Hematopoietic multipotent progenitor cell treated with erythropoietin and hydrocortisone succinate and interleukin-3 and kit ligand, for 17 days (in vitro differentiated cells): ENCODE results near the gene CSF1R.

ENCODE experiments used
- DNase-seq: peaks from one replicate; pipeline ENCODE4 v3.0.0-alpha.2; 2015; ENCODE audit warnings: low spot score

The CSF1R gene

DNA sequence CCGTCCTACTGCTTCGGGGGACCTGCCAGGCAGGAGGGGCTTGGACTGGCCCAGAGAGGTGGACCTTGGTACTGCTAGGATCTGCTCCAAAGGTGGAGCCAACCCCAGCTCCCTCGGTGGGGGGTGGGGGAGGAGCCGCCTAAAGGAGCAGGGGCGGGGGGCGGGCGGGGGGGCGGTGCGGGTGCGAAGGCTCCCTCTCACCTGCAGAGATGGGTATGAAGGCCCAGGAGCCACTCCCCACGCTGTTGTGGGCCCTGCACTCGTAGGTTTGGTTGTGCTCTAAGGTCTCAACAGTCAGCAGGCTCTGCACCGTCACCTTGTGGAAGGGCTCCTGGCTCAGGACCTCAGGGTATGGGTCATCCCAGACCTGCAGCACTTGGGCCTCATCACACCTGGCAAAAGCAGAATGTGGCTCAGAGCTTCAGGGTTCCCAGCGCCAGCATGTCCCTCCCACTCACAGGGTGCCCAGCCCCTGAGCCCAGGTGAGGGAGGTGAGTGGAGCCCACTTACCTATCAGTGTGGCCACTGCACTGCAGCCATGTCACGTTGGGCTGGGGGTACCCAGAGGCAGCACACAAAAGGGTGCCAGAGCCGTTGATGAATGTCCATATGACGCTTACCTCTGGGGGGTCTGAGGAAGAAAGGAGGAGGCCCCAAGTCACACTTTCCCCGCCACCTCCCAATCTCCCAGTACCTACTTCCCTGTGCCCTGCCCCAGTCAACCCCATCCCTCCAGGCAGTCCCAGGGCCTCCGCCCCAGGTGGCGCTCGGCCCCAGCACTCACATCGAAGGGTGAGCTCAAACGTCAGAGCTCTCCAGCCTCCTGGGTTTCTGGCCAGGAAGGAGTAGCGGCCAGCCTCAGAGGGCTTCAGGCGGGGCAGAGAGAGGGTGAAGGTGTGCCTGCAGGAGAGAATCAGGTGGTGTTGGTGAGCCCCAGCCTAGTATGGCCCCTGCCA lies 16.4 kb downstream of the CSF1R start:
- no peak for DNase-seq

GRCh38 chr5:150068961-150069645 lies 17.3 kb downstream of the CSF1R start:
- DNase-seq, result no peak

DNA sequence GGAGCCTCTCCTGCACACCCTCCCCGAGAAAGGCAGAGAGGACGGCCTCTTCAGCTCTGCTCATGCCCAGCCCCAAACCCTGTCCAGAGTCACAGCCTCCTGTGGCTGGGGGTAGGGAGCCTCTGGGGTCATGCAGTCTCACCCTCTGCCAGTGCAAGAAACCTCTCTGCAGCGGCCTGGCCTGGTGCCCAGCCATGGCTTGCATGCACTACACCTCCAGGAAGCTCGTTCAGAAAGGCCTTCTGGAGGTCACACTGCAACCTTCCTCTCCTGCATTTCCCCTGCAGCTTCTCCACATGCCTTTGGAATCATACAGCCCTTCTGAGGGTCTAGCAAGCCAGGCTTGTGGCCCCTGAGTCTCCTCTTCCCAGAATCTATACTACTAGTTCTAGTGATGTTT lies 17.9 kb downstream of the CSF1R start:
- no peak for DNase-seq

DNA sequence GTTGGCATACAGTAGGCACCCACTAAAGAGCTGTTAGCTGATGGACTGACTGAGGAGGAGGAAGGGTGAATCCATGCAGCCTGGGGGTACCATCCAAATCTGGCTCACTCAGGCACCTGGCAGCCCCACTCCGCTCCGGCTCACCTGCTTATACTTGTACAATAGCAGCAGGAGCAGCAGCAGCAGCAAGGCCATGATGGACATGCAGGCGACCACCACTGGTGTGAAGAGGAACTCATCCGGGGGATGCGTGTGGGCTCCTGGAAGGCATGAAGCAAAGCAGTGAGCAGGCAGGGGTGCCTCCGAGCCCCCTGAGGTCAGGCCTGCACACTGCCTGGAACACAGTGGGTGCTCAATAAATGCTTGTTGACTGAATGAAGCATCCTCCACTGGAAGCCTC lies 18.3 kb downstream of the CSF1R start:
- no peak for DNase-seq

DNA sequence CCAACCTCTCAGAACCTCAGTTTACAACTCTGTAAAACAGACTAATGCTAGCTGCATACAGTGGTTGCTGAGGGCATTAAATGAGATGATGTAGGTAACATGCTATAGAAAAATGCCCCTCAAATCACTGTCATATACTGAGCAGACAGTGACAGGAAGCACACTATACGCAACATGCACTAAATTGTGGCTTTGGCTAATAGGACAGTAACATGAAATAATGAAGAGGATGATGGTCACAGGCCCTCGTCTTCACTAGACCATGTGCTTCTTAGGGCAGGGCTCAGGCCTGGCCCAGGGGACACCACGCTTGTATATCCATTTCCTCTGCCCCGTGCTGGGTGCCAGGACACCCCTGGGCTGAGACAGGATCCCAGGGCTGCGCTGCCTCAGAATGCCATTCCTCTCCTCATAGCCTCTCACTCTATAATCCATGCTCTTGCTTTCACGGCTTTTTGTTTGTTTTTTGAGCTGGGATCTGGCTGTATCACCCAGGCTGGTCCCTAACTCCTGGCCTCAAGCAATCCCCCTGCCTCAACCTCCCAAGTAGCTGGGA lies 18.9 kb downstream of the CSF1R start:
- no peak for DNase-seq

DNA sequence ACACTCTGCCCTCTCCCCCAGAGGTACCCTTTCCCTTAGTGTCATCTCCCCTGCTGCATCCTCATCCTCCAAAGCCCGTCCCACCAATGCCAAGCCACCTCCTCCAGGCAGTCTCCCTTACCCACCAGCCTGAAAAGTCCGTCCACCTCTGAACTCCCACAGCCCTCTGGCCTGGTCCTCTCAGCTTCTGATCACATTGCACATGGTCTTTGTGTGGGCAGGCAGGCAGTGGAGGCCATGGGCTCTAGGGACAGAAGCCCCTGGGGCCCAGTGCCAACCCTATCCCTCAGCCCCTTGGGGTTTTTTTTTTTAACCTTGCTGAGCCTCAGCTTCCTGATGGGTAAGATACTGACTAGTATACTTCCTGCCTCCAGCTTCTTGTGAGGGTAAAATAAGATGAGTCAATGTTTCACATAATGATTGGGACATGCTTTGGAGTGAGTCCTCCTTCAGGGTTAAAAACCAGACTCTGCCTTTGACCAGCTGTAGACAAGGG lies 19.4 kb downstream of the CSF1R start:
- DNase-seq, result no peak

GRCh38 chr5:150066436-150066835 lies 19.9 kb downstream of the CSF1R start:
- no peak for DNase-seq

DNA sequence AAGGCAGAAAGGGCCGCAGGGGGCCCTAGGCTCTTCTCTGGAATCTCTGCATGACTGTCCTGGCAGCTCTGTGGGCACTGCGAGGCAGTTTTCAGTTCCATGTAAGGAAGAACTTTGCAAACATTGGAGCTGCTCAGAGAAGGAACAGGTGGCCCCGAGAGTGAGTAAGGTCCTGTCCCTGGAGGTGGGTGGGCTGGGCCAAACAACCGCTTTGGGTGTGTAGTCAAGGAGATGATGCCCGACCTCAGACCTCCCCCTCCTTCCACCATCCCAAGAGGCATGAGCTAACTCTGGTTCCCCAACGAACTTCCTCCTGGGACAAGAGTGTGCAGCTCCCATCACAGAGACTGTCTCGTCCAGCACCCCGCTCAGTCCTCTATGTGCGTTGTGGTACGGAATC lies 20.5 kb downstream of the CSF1R start:
- DNase-seq, result no peak

GRCh38 chr5:150065346-150065745 lies 21.0 kb downstream of the CSF1R start:
- DNase-seq, result no peak

GRCh38 chr5:150064681-150065220 lies 21.6 kb downstream of the CSF1R start:
- DNase-seq, result no peak

DNA sequence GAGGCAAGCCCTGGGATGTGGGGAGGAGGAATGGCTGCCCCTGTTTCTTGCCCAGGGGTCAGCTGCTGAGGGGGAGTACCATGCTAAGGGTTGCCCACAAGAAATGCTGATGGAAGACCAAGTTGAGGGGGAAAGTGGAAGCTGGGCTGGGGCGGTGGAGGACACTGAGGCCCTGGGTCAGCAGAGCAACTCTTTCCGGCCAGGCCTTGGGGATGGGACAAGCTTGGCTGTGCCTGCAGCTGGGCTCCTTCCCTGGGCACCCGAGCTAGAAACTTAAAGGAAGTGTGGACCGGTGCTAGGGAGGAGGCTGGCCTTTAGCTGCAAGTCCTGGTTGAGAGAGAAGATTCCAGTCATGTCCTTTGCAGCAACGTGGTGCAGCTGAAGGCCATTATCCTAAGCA lies 22.7 kb downstream of the CSF1R start:
- no peak for DNase-seq

DNA sequence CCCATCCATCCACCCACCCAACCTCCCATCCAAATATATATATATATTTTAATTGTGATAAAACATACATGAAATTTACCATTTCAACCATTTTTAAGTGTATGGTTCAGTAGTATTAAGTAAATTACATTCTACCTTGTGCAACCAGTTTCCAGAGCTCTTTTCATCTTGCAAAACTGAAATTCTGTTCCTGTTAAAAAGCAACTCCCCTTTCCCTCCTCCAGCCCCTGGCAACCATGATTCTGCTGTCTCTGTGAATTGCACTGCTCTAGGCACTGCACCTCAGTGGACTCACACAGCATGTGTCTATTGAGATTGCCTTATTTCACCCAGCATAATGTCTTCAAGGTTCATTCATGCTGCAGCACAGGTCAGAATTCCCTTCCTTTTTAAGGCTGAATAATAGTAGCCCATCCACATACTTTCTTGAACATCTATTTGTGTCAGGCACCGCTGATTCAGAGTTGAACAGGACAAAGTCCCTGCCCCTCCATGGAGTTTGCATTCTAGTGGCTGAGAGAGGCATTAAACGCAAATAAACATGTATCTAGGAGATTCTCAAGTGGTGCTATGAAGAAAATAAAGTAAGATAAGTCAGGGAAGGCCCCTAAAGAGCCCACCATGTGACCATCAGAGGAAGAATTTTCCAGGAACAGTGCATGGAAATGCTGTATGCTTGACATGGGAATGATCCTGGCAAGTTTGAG lies 24.0 kb downstream of the CSF1R start:
- DNase-seq, result no peak

GRCh38 chr5:150061538-150061995 lies 24.8 kb downstream of the CSF1R start:
- no peak for DNase-seq

DNA sequence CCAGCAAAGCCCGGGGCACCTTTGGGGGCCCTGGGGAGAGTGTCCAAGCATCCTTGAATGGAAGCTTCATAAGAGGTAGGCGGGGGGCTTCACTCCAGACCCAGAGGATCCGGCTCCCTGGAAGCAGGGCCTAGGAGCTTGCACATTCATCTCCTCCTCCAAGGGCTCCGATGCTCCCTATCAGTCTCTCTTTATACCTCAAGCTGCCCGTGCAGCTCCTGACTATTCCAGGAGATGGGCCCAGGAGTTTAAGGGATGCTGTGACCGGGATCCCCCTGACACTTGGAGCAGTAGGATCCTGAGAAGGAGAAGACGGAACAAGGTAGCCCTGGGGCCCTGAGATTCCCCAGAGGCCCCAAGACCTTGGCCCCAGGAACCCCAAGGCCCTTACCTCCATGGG lies 25.9 kb downstream of the CSF1R start:
- no peak for DNase-seq

DNA sequence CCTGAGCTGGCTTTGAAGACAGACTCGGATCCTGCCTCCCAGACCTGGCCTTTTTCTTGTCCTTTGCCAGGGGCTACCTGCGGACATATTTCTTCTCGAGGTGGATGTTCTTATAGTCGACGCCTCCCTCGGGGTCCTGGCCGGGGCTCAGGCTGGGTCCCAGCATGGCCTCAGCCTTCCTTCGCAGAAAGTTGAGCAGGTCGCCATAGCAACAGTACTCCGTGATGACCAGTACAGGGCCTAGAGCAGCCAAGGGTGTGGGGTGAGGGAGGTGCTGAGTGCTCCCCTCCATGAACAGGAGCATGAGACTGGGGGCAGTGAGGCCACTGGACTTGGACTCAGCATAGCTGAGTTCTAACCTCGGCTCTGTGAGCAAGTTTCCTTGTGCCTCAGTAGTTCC lies 26.7 kb downstream of the CSF1R start:
- no peak for DNase-seq

GRCh38 chr5:150058480-150059126 lies 27.8 kb downstream of the CSF1R start:
- no peak for DNase-seq

DNA sequence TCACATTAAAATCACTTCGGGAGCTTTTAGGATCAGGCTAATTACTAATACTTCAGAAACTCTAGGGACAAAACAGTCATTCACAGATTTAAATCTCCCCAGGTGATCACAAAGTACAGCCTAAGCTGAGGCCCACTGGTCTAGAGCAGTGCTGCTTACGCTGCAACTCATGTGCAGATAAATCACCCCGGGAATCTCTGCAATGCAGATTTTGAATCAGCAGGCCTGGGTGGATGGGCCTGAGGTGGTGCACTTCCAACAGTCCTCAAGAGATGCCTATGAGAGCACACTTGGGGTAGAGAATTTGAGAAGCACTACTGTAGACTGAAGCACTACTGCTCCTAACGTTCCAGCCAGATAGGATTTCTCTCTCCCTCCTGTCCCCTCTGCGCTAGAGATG lies 28.4 kb downstream of the CSF1R start:
- no peak for DNase-seq

- no peak for DNase-seq
Measured at GRCh38 chr5:150057511-150057910, 28.8 kb downstream of the CSF1R start.

DNA sequence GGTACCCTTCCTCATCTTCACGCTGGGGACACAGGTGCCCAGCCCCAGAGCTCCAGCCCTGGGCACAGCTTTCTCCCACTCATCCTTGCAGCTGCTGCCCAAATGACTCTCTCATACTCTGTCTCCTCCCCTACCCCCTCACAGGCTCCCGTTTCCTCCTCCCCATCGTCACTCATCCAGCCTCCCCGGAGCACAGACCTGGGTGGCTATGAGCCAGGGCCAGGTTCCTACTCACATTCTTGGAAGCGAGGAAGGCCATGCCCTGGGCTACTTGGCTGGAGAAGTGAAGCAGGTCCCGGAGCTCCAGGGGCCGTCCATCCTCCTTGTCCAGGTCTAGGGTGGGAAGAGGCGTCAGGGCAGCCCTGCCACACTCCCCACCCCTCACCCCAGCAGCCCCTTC lies 29.3 kb downstream of the CSF1R start:
- DNase-seq, result no peak

DNA sequence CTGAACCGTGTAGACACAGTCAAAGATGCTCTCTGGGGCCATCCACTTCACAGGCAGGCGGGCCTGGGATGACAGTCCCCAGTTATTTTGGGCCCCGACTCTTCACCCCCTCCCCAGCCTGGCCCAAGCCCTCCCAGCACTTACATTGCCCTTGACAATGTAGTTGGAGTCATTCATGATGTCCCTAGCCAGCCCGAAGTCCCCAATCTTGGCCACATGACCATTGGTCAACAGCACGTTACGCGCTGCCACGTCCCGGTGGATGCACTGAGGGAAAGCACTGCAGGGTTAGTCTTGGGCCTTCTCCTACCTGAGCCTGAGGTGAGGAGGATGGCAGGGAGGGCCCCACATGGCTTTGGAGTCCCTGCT lies 30.3 kb downstream of the CSF1R start:
- DNase-seq, result no peak

- peak; percentile 85 for DNase-seq
Measured at GRCh38 chr5:150055326-150056074, 30.9 kb downstream of the CSF1R start.
